Spleen (tissue), 7 donors: ENCODE measurements around the gene BCAS4.

Experiments
- CTCF ChIP-seq, 11 experiments: fragments of 200-600 bp in 7 of 11; fragments of 450-650 bp in 4 of 11; sonication (generic) in 4 of 11; IDR thresholded peaks in 8 of 11; conservative IDR thresholded peaks in 3 of 11; 1 replicate in 7 of 11; 2 replicates in 4 of 11; pipeline versions ENCODE4 v1.4.0 to v1.8.0; 2016 to 2021; ENCODE audit warnings: antibody characterized with exemption in 11 of 11, inconsistent platforms in 4 of 11, mild to moderate bottlenecking in 1 of 11
- POLR2A ChIP-seq, 3 donors: fragments of 450-650 bp; IDR thresholded peaks; one replicate each; pipeline ENCODE4 v1.5.1; 2017; ENCODE audit warnings: antibody characterized with exemption in 3 of 3, mild to moderate bottlenecking in 1 of 3
- donor health status: DM: no; HTN: no; CAD: no; lungs with moderate emphysema.
- donor health status: DM: no; HTN: no; CAD: no.
- donor health status: DM: no; HTN: no; CAD: no.

GRCh38 chr20:50857348-50857747 lies 62.5 kb downstream of the BCAS4 start:
- TF ChIP-seq CTCF (IDR thresholded peaks at IDR 0.05 in 8 of 11, conservative IDR thresholded peaks at IDR 0.05 in 3 of 11) (no peak), POLR2A (IDR thresholded peaks at IDR 0.05) (no peak)
